HG03045 (cell line): ENCODE data around the gene PIAS1.
"Not testable (repeated sequence)": the region's sequence is repeated elsewhere in the genome, so short reads cannot be mapped to it uniquely, and the experiment has no call there.

Source experiments
- ATAC-seq: cut with Tn5 transposase; IDR thresholded peaks from one replicate; pipeline ENCODE4 v1.9.1; 2021; ENCODE audit warnings: mild to moderate bottlenecking, moderate library complexity; ENCODE audit not compliant: unreplicated experiment

Gene PIAS1

DNA sequence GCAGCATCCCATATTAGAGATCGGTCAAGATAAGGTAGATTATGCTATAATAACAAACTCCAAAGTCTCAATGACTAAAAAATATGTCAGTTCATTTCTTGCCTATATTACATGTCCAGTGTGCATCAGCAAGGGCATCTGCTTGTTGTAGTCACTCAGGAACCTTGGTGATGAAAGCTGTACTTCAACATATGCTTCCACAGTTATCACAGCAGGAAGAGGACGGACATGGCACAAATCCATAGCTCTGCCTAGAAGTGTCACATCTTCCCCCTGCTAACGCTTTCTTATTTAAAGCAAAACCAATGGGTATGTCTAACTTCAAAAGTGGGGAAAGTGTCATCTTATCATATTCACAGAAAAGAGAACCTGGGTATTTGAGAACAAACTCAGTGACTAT lies 20.0 kb upstream of the PIAS1 start:
- ATAC-seq: no peak

DNA sequence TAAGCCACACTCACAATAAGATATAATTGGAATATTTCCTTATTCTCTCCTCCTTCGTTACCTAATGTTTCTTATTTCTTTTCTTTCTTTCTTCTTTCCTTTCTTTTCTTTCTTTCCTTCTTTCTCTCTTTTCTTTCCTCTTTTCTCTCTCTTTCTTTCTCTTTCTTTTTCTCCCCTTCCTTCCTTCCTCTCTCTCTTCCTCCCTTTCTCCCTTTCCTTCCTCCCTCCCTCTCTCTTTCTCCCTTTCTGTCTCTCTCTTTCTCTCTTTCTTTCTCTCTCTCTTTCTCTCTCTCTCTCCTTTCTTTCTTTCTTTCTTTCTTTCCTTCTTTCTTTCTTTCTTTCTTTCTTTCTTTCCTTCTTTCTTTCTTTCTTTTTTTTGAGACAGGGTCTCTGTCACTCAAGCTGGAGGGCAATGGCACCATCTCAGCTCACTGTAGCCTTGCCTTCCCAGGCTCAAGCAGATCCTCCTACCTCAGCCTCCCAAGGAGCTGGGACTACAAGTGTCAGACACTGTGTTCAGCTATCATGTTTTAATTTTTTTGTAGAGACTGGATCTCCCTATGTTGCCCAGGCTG lies 19.3 kb upstream of the PIAS1 start:
- ATAC-seq: no peak

DNA sequence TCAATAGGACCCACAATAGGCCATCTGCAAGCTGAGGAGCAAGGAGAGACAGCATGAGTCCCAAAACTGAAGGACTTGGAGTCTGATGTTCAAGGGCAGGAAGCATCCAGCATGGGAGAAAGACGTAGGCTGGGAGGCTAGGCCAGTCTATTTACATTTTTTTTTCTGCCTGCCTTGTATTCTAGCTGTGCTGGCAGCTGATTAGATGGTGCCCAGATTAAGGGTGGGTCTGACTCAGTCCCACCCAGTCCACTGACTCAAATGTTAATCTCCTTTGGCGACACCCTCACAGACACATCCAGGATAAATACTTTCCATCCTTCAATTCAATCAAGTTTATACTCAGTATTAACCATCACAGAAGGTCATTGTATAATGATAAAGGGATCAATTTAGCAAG lies 15.9 kb upstream of the PIAS1 start:
- no peak for ATAC-seq

DNA sequence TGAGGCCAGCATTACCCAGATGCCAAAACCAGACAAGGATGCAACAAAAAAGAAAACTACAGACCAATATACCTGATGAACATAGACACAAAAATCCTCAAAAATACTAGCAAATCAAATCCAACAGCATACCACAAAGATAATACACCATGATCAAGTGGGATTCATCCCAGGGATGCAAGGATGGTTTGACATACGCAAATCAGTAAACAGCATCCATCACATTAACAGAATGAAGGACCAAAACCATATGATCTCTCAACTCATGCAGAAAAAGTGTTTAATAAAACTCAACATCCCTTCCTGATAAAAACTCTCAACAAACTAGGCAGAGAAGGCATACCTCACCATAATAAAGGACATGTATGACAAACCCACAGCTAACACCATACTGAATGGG lies 14.0 kb upstream of the PIAS1 start:
- no peak for ATAC-seq

DNA sequence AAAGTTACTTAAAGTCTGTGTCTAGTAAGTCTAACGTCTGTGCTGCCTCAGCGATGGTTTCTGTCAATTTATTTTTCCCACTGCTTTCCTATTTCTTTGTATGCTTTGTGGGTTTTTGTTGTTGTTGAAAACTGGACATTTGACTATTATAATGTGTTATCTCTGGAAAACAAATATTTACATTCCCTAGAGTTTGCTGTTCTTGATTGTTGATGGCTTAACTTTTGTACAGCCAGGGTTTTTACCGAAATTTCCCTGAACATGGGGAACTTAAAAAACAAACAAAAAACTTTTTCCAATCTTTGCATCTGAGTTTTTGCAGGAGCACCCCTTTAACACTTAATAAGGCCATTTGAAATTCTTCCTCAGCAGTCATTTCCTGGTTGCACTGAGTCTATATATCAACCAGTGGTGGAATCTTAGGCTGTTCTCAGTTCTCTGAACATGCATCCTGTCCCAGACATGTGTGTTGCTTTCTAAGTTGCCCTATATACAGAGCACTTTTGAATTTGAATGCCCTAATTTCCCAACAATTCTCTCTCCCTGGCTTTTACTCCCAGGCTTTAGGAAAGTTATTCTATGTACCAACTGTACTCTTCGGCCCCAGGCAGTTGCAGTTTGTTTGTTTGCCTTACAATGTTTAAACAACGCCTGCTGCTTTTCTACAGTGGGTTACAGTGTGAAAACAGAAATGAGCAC lies 11.8 kb upstream of the PIAS1 start:
- ATAC-seq: no peak

DNA sequence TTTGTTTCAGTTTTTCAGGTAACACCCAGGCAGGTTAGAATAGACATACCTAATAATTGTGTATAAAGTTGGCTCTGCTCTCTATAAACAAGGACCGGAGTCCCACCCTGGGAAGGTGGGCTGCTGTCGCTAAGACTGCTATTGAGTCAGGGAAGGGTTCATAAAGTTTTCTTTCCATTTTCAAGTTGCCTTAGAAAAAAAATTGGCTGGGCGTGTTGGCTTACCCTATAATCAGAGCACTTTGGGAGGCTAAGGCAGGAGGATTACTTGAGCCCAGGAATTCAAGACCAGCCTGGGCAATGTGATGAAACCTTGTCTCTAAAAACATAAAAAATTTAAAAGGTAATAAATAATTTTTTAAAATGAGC lies 11.3 kb upstream of the PIAS1 start:
- ATAC-seq: no peak

DNA sequence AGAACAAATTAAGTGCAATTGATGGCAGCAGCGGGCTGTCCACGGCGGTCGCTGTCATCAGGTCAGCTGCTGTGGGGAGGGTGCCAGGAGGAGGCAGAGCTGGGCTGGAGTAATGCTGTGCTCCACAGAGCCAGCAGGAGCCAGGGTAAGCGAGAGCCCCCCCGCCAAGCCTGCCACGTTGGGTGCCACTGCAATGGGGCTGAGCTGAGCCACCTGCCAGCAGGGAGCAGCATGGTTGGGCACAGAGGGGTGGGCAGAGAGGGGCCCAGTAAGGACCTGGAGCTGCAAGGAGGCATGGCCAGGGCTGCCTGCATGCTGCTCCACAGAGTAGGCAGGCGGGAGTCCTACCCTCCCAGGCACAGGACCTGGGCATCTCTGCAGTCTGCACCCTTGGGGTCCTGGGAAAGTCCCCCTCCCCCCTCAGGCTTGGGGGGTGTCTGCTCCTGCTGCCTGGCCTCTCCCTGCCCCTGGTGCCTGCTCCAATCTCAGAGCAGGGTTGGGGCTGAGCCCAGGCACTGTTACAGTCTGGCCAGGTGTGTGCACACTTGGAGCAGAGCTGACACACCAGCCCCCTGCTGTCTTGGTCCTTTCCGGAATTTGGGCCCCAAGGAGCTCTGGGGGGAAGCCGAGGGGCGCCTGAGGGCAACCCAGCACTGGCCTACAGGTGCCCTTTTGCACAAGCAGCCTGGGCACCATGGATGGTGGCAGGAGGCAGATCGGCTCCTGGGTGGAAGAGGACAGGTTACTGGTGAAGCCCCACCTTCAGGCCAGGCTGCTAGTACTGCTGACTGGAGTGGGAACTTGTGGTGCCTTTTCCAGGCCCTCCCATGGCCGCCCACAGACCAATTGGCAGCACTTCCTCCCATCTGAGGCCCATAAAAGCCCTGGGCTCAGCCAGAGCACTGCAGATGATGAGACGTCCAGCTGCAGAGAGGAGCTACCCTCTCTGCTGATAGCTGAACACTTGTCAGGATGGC lies 8.5 kb upstream of the PIAS1 start:
- no peak for ATAC-seq

DNA sequence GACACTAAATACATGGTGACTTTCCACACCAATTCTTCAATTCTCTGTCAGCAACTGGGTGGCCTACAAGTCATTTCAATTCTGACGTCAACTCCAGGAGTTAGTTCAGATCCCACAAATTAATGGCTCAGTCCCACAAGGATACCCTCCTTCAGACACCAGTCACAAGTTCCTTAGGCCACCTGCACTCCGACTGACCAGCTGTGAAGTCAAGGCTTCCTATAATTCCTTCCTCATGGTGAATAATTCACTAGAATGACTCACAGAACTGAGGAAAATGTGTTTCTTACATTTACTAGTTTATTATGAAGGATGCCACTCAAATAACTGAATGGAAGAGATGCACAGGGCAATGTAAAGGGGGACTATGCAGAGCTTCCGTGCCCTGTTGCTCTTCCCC lies 6.3 kb upstream of the PIAS1 start:
- ATAC-seq: no peak

DNA sequence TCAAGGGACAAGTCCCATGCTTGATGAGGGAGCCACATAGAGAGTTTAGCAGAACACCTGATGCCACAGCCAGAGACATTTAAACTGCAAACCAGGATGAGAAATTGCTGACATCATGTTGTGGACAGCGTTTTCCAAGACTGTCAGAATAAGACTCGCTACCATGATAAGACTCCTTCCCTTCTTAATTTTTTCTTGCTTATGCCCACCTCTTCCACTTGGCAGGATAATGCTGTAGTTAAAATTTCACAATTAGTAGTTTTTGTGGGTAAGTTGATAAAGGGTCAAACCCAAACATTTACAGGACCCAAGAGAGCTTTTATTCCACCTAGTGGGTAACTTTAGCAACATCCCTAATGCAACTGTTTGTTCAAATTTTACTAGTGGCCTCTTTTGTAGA lies 3.0 kb upstream of the PIAS1 start:
- no peak for ATAC-seq

DNA sequence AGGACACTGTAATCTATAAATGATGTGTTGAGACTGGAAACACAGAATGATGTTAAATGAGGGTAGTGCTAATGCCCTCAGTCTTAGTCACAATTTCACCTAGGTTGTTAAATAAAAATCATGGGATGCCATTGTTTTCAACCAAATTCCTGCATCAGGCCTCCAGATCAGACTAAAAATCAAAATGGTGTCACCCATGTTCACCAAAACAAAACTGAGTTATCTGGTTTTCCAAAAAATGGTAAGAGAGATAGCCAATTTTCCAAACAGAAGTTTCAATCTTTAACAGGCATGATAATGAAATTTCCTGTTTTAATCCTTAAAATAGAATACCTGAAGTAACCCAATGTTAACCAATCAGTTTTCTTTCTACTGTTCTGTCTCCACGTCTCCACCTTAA lies 2.2 kb upstream of the PIAS1 start:
- ATAC-seq: no peak

DNA sequence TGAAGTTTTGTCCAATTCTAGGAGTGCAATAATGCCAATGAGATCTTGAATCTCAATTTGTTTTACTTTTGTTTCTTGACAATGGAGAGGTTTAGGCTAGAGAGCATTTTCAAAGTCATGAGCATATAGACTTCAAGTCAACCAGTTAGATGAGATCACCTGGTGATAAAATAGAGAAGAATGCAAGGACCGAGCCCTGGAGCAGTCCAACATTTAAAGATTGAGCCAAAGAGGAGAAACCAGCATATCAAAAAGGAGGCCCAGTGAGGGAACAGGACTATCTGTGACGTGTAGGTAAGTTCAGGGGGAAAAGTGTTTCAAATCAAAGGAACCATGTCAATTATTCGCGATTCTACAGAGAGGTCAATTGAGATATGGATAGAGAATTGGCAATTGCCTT lies 1.7 kb upstream of the PIAS1 start:
- ATAC-seq: no peak

DNA sequence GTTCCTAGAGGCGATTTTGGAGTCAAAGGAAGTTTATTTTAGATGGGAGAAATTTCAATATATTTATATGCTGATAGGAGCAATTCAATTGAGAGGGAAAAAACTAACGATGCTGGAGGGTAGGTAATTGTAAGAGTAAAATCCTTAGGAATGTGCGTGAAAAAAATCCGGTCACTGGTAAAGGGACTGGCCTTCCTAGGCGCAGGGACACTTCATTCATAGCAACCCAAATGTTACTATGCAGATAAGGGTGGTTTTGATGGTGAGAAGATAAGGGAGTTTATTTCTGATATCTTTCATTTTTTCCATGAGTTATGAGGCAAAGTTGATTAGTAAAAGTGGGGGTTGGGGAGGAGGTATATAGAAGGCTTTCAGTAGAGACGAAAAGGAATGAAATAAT lies 1.1 kb upstream of the PIAS1 start:
- ATAC-seq: no peak

DNA sequence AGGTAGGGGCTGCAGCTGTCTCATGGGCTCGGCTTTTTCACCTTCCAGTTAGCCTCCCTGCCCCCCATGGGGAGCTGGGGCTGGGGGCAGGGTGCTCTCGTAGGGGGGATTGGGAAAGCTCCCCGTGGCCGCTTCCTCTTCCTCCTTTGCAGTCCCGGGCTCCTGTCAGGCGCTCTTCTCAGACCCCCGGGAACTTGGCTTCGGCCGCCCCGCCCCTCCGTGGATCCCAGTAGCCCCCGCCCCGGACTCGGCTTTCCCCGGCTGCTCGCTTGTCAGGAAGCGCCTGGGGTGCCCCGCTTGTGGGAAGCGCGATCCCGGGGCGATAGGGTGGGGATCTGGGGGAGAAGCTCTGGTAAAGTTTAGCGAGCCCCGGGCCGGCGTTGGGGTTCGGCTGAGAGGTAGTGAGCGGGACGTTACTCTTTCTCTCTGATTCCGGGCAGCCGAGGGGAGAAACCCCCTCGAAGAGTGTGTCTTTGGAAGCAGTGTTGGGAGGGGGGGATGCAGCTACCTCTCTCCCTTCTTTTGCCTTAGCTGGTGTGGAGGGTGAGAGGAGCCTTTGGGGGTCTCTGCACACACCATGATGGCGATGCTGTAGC lies 611 bp downstream of the PIAS1 start:
- ATAC-seq: no peak

DNA sequence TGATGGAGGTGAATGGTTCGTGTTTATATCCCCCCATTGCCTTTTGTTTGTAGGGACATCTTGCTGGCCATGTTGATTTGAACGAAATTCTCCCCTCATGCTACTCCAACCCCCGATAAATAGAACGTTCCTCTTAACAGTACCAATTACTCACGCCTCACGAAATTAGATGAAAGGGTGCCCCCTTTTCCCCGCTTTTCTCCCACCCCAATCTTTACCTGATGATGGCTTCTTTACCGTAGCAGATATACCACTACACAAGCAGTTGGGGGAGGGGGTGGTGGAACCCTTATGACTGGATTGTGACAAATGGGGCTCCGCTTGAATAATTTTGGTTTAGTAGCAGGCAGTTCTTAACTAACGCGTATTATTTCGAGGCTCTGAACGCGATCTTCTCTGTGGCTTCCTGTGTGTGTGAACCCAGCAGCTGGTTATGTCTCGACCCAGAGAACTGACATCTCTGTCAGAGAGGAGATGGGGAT lies 1.1 kb downstream of the PIAS1 start:
- no peak for ATAC-seq

DNA sequence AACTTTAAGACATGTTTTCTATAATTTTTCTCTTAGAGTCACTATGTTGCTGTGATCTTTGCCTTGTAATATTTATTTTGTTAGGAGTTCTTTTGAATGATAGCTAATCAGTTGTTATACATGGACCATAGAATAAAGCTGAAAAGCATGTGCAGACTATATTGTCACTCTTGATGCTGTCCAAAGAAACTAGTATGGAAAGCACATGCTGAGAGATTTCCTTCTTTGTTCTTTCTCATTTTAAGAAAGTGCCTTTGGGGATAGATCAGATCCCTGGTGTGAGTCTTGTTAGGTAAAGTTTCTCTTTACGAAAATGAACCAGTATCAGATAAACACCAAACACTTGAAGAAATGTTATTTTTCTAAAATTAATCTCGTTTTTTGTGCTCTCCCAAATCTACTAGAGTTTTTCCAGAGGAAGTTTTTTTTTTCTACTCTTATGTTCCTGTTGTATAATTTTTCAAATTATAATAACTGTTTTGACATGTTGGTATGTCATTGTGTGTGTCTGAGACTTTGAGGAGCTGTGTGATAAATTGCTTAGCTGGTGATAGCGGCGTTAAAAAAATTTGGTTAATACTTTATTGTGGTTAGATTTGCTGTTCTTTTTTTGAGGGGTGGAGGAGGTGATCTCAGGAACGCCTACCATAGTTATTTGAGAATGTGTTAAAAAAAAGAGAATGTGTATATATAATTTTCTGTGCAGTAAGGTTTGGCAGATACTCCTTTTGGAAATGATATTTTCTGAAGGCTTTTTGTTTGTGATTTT lies 2.2 kb downstream of the PIAS1 start:
- ATAC-seq: no peak

DNA sequence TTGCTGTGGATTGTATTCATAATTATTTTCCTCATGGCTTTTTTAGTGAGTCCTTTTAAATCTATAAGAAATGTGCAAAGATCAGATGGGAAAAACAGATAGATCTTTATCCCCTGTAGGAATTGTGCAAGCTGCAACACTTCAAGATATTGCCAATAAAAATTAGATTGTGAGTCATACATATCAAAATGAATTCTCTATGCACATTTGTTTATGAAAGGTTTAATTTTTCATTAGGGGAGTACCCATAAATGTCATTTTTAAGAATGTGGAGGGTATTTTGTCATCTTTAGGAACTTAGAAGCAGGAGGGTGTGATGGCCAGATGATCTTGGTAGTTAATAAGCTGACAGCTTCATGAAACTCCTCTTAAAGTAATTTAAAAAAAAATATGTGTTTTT lies 2.9 kb downstream of the PIAS1 start:
- no peak for ATAC-seq

DNA sequence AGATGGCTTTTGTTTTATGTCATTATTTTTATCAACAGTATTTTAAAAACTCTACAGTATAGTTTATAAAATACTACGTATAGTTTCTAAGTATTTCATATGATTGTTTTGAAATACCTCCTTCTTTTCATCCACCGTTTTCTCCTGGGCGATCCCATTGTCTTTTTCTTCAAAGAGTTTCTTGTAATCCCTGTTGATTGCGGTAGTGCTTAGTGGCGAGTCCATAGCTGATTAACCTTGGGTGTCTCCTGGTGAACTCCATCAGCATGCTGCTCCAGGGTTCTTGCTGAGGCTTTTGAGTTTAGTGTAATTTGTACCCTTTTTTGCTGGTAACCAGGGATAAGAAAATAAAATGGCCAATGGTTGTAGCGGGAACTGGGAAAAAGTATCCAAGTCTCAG lies 3.6 kb downstream of the PIAS1 start:
- no peak for ATAC-seq

DNA sequence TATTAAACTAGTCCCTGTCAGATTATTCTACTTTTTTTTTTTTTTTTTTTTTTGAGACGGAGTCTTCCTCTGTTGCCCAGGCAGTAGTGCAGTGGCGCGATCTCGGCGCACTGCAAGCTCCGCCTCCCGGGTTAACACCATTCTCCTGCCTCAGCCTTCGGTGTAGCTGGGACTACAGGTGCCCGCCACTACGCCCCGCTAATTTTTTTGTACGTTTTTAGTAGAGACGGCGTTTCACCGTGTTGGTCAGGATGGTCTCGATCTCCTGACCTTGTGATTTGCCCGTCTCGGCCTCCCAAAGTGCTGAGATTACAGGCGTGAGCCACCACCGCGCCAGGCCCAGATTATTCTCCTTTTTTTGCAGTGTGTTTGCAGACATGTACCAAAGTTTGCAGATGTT lies 4.9 kb downstream of the PIAS1 start:
- not testable (repeated sequence) for ATAC-seq

DNA sequence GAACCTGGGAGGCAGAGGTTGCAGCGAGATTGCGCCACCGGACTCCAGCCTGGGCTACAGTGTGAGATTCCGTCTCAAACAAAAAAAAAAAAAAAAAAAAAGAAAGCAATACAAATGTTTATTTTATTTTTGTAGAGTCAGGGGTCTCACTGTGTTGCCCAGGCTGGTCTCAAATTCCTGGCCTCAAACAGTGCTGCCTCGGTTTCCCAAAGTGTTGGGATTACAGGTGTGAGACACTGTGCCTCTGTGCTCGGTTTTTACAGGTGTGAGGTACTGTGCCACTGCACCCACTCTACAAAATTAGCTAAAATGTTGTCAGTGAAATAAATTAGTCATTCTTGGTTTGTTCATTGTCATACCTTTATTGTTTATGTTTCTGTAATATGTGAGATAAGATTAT lies 5.5 kb downstream of the PIAS1 start:
- no peak for ATAC-seq

DNA sequence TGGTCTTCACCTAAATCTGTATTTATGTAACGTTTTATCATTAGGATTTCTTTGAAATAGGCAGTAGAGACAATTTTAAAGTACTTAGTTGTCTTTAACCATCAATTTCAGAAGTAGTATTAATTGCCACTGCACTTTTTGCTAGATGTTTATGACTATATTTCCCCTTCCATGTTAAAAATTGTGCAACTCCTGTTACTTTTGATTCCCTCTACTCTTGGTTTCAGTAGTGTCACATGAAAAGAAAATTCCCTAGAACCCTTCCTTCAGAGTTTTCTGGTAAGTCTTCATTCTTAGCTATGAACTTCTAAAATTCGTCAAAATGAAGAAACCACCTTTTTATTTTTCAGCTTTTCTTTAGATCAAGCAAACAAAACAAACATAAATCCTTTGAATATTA lies 7.1 kb downstream of the PIAS1 start:
- ATAC-seq: no peak

DNA sequence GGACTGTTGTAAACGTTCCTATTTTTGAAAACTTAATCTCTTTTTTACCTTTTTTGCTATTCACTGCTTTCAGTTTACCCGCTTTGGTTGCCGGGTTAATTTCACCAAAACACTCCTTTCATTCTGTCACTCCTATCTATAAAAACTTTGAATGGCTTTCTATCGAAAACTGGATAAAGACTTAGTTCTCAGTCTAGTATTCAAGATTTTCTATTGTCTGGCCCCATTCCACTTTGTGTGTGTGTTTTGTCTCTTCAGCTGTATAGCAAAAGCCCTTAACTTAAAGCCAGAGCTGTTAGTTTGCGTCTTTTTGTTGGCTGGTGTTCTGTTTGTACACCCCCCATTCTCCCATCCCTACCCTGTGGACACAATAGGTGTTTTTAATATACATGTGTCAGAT lies 7.5 kb downstream of the PIAS1 start:
- no peak for ATAC-seq
